ENCODE results near the gene DLK1. TPM values are rescaled to one million over a fixed set of nuclear protein-coding genes. Genes with fewer than 3 reads are reported as not detected.

Gene DLK1
- total RNA-seq, 1 donor from 2014 or later, result not detected

GRCh38 chr14:100746326-100746725 is 19.6 kb downstream of the DLK1 start:
- H3K9me3 Mint-ChIP-seq, result peaks cover 3% of the 10 kb centered on the region
- no peaks in the 10 kb centered on the region for H3K4me1 Mint-ChIP-seq
- H3K36me3 Mint-ChIP-seq (ENCODE audit: low read depth), result no peaks in the 10 kb centered on the region
- no peak for ATAC-seq (ENCODE audit: low read depth)
- POLR2A ChIA-PET, result no interaction called here
- CTCF ChIA-PET, result no interaction called here
- no peak for DNase-seq
- H3K4me3 Mint-ChIP-seq, result no peak overlapping the region
- no peak for TF ChIP-seq CTCF (IDR thresholded peaks at IDR 0.05)
- H3K27me3 Mint-ChIP-seq, result no peaks in the 10 kb centered on the region
- no peak overlapping the region for H3K27ac Mint-ChIP-seq
- intact Hi-C loops (cut with micrococcal nuclease), result no loop called here

- no peak for TF ChIP-seq CTCF (IDR thresholded peaks at IDR 0.05)
- Mint-ChIP-seq H3K4me3 (no peak overlapping the region), H3K4me1 (no peaks in the 10 kb centered on the region), H3K9me3 (no peaks in the 10 kb centered on the region), H3K36me3 (ENCODE audit: low read depth) (no peaks in the 10 kb centered on the region), H3K27ac (no peak overlapping the region), H3K27me3 (no peaks in the 10 kb centered on the region)
- CTCF ChIA-PET, result no interaction called here
- no peak for ATAC-seq (ENCODE audit: low read depth)
- POLR2A ChIA-PET, result no interaction called here
- intact Hi-C loops (cut with micrococcal nuclease), result no loop called here
- no peak for DNase-seq
Measured at GRCh38 chr14:100747021-100747586, 20.4 kb downstream of the DLK1 start.

- no peak for TF ChIP-seq CTCF (IDR thresholded peaks at IDR 0.05)
- H3K9me3 Mint-ChIP-seq, result no peaks in the 10 kb centered on the region
- ChIA-PET POLR2A (no interaction called here), CTCF (no interaction called here)
- H3K36me3 Mint-ChIP-seq (ENCODE audit: low read depth), result no peaks in the 10 kb centered on the region
- ATAC-seq (ENCODE audit: low read depth), result no peak
- no peak for DNase-seq
- no peaks in the 10 kb centered on the region for H3K4me1 Mint-ChIP-seq
- no peak overlapping the region for H3K4me3 Mint-ChIP-seq
- intact Hi-C loops (cut with micrococcal nuclease), result no loop called here
- H3K27ac Mint-ChIP-seq, result no peak overlapping the region
- H3K27me3 Mint-ChIP-seq, result peaks cover 2% of the 10 kb centered on the region
Measured at GRCh38 chr14:100747736-100748135, 21.0 kb downstream of the DLK1 start.

GRCh38 chr14:100748403-100748802 is 21.7 kb downstream of the DLK1 start:
- DNase-seq (no peak), ATAC-seq (ENCODE audit: low read depth) (no peak)
- CTCF ChIA-PET, result no interaction called here
- H3K4me3 Mint-ChIP-seq, result no peak overlapping the region
- no peaks in the 10 kb centered on the region for H3K36me3 Mint-ChIP-seq (ENCODE audit: low read depth)
- intact Hi-C loops (cut with micrococcal nuclease), result no loop called here
- H3K9me3 Mint-ChIP-seq, result no peaks in the 10 kb centered on the region
- H3K4me1 Mint-ChIP-seq, result no peaks in the 10 kb centered on the region
- H3K27ac Mint-ChIP-seq, result no peak overlapping the region
- POLR2A ChIA-PET, result no interaction called here
- TF ChIP-seq CTCF (IDR thresholded peaks at IDR 0.05), result no peak
- peaks cover 2% of the 10 kb centered on the region for H3K27me3 Mint-ChIP-seq

GRCh38 chr14:100748944-100749343 is 22.3 kb downstream of the DLK1 start:
- Mint-ChIP-seq H3K4me3 (no peak overlapping the region), H3K36me3 (ENCODE audit: low read depth) (no peaks in the 10 kb centered on the region), H3K4me1 (no peaks in the 10 kb centered on the region), H3K9me3 (no peaks in the 10 kb centered on the region), H3K27me3 (peaks cover 2% of the 10 kb centered on the region), H3K27ac (no peak overlapping the region)
- intact Hi-C loops (cut with micrococcal nuclease), result no loop called here
- TF ChIP-seq CTCF (IDR thresholded peaks at IDR 0.05), result no peak
- POLR2A ChIA-PET, result no interaction called here
- no peak for ATAC-seq (ENCODE audit: low read depth)
- CTCF ChIA-PET, result no interaction called here
- DNase-seq, result no peak

Measured in activated B cell treated with CpG ODN at 0.5 μM for 24 hours (primary cell).